ENCODE measurements around the gene TMC1.

DNA sequence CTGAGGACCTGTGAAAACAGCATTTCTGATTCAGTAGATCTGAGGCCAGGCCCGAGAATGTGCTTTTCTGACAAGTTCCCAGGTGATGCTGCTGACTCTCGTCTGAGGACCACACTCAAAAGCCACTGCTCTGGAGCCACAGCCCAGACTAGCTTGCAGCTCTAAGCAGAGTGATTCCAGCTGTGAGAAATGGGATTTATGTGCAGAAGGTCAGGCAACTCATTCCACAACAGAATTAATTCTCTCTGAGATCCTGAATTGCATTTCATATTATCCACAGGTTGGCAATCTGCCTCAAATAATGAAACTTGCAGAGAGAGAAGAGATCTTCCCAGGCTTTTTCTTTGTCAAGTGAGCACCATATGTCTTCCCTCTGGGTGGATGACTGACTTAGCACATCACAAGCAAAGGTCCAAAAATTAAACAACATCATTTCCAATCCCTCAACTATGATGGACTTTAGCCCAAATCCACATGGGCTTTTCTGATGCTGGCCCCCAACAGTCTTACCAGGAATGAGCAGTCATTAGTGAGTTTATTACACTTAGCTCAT is 291.2 kb downstream of the TMC1 start:
- TF ChIP-seq, protein P1, sequence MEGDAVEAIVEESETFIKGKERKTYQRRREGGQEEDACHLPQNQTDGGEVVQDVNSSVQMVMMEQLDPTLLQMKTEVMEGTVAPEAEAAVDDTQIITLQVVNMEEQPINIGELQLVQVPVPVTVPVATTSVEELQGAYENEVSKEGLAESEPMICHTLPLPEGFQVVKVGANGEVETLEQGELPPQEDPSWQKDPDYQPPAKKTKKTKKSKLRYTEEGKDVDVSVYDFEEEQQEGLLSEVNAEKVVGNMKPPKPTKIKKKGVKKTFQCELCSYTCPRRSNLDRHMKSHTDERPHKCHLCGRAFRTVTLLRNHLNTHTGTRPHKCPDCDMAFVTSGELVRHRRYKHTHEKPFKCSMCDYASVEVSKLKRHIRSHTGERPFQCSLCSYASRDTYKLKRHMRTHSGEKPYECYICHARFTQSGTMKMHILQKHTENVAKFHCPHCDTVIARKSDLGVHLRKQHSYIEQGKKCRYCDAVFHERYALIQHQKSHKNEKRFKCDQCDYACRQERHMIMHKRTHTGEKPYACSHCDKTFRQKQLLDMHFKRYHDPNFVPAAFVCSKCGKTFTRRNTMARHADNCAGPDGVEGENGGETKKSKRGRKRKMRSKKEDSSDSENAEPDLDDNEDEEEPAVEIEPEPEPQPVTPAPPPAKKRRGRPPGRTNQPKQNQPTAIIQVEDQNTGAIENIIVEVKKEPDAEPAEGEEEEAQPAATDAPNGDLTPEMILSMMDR (conservative IDR thresholded peaks at IDR 0.05 in 1 of 2, IDR thresholded peaks at IDR 0.05 in 1 of 2; ENCODE audit: extremely low read depth in 1 of 2, insufficient read depth in 1 of 2, low read depth in 1 of 2, low read length in 2 of 2), result no peak
- no peak for TF ChIP-seq EZH2 (IDR thresholded peaks at IDR 0.05; ENCODE audit: borderline replicate concordance, low read length)
